HG03520 (cell line): ENCODE results near the gene ALAS1.

Experiments used
- ATAC-seq: cut with Tn5 transposase; IDR thresholded peaks from one replicate; pipeline ENCODE4 v1.9.1; 2021; ENCODE audit warnings: mild to moderate bottlenecking, moderate library complexity; ENCODE audit not compliant: unreplicated experiment

ALAS1 gene

DNA sequence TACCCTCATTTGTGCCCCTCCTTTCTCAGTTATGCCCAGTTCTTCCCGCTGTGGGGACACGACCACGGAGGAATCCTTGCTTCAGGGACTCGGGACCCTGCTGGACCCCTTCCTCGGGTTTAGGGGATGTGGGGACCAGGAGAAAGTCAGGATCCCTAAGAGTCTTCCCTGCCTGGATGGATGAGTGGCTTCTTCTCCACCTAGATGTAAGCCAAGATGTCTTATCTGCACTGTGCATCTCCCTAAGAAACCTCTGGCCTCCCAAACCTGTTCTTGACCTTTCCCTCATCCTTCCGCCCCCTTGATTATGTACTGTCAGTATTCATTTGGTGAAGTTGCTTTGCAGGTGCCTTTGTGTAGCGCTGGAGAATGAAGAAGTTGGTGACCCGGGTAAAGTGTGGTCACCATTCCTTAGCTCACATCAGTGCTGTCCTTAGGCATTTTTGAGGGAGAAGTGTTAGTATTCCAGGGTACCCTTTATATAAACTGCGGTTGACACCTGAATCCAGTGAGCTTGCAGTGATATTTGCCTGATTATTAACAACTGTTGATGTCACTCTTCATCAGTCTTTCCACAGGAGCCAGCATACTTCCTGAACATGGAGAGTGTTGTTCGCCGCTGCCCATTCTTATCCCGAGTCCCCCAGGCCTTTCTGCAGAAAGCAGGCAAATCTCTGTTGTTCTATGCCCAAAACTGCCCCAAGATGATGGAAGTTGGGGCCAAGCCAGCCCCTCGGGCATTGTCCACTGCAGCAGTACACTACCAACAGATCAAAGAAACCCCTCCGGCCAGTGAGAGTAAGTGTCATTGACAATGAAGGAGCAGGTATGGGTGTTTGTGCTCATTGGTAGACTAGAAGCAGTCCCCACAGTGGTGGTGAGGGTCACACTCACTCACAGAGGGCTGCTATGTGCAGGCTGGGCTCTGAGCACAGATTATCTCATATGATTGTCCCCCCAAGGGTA, 966 bp downstream of the ALAS1 start:
- no peak for ATAC-seq

- ATAC-seq, result no peak
These were observed 3.2 kb downstream of the ALAS1 start for GRCh38 chr3:52200981-52201679.

DNA sequence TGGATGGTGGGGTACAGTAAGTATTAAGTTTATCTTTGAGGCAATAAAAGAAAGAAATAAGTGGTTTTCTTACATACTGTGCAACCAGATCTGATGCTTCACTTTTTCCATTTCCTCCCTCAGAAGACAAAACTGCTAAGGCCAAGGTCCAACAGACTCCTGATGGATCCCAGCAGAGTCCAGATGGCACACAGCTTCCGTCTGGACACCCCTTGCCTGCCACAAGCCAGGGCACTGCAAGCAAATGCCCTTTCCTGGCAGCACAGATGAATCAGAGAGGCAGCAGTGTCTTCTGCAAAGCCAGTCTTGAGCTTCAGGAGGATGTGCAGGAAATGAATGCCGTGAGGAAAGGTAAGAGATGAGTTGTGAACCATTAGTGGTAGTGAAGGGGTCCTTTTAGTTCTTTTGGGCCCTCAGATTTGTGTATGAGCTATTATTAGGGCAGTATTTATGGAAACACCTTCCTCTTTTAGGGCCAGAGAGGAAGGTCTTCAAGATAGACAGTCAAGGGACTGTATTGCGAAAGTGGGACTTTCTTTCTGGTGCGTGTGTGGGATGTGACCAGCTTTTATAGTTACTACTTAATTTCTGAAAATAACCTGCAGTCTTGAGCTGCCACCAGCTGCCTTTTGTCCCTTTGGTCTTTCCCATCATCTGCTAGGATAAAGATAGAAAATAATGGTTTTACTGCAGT, 4.6 kb downstream of the ALAS1 start:
- no peak for ATAC-seq

DNA sequence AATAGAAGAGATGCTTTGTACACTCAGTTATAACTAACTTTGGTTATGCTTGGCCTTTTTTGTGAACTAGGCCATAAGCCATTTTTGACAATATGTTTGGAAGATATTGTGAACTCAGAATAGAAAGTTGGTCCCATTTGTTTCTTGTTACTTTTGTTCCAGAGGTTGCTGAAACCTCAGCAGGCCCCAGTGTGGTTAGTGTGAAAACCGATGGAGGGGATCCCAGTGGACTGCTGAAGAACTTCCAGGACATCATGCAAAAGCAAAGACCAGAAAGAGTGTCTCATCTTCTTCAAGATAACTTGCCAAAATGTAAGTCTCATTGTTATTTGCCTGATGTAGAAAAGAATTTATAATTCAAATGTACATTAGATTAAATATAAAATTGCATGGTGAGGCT, 5.7 kb downstream of the ALAS1 start:
- no peak for ATAC-seq

DNA sequence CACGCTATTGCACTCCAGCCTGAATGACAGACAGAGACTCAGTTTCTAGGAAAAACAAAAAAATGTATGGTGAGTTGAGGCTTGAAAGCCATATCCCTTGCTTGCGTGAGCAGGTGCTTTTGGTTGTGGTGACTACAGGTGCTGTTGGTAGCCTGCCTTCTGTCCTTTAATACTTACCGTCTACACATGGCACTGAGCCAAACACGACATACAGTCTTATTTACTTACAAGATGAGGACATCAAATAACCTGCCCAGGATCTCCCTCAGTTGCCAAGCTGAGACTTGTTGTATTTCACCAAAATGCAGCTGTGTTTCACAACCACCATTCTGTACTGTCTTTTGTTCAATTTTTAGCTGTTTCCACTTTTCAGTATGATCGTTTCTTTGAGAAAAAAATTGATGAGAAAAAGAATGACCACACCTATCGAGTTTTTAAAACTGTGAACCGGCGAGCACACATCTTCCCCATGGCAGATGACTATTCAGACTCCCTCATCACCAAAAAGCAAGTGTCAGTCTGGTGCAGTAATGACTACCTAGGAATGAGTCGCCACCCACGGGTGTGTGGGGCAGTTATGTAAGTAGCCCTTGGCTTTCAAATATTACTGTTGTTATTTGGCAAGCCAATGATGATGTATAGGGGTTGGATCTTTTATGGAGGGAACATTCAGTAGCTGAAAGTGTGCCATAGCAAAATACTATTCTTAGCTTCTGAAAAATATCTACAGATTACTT, 6.5 kb downstream of the ALAS1 start:
- ATAC-seq, result no peak

GRCh38 chr3:52205727-52206372, 7.9 kb downstream of the ALAS1 start:
- ATAC-seq, result no peak

DNA sequence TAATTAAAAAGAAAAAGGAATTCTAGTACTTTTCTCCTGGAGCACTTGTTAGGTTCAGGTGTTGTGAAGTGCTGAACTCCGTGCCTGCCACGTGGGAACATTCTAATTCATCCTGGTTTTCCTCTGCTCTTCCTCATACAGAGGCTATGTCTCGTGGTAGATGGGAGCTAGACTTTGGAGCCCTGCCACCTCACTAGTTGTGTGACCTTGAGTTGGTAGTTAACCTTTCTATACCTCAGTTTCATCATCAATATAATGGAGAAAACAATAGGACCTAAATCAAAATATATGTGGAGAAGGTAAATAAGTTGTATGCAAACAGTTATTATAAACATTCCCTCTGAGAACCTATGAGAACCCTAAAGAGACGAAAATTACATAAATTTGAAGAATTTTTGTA, 10.6 kb downstream of the ALAS1 start:
- no peak for ATAC-seq

DNA sequence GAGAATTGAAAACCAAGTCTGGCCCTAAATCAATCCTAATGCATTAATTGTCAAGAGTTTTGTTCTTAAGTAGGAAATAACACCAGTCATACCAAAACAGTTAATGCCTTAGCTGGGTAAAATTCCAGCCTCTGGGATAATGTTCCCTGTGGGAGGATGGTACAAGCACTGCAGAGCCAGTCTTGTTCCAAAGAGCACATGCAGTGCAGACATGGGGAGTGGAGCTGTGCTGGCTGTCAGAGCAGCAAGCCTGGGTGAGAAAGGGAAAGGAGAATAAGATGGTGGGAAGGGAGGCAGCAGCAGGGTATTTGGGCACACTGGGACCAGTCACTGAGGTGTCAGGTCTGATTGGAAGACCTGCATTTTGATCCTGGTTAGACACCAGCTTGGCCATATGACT, 12.1 kb downstream of the ALAS1 start:
- no peak for ATAC-seq

DNA sequence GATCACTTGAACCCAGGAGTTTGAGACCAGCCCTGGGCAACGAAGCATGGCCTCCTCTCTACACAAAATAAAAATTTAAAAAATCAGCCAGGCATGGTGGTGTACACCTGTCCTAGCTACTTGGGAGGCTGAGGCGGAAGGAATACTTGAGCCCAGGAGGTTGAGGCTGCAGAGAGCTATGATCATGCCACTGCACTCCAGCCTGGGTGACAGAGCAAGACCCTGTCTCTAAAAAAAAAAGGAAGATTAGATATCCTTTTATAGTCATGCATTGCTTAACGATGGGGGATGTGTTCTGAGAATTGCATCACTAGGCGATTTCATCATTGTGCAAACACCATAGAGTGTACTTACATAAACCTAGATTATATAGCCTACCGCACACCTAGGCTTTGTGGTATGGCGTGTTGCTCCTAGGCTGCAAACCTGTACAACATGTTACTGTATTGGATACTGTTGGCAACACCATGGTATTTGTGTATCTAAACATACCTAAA, 12.6 kb downstream of the ALAS1 start:
- no peak for ATAC-seq

GRCh38 chr3:52211268-52211891, 13.4 kb downstream of the ALAS1 start:
- ATAC-seq, result no peak

- no peak for ATAC-seq
These were observed 15.0 kb downstream of the ALAS1 start for GRCh38 chr3:52213005-52213404.

- no peak for ATAC-seq
These were observed 15.9 kb downstream of the ALAS1 start for GRCh38 chr3:52213901-52214300.

- no peak for ATAC-seq
These were observed 17.4 kb downstream of the ALAS1 start for GRCh38 chr3:52215351-52215750.

DNA sequence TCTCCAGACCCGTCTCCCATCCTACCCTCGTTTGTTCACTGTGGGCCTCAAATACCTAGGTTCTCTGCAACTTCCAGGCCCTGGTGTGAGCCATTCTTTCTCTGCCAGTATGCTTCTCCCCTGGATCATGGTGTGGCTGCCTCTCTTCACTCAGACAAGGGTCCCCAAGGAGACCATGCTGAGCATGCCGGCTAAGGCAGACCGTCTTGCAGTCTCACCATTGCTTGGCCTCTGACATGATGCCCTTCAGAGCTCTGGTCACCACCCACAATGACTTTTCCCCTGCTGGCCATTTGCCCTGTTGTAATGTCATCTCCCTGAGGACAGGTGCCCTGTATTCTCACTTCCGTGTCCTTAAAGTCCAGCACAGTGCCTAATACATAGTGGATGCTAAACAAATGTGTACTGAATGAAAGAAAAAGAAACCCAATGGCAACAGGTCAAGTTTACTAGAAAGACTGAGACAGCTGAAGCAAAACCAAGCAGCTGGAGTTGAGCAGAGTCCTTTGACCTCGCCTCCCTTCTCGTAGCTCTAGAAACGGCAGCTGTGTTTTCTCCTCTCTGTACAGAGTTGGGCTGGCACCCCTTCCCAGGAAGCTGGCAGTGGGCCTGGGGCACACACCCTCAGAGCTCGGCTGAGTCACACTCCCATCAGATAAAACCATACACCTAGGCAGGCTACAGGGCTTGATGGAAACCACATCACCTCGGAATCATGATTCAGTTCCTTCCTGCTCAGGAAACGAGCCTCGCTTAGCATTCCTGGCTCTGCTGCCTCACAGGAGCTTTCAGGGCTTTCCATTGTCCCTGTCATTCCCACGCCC, 18.8 kb downstream of the ALAS1 start:
- no peak for ATAC-seq

GRCh38 chr3:52217409-52217805, 19.4 kb downstream of the ALAS1 start:
- ATAC-seq, result no peak

GRCh38 chr3:52218026-52218425, 20.1 kb downstream of the ALAS1 start:
- ATAC-seq, result no peak

- ATAC-seq, result no peak
These were observed 20.5 kb downstream of the ALAS1 start for GRCh38 chr3:52218454-52218853.

GRCh38 chr3:52218937-52219650, 21.1 kb downstream of the ALAS1 start:
- no peak for ATAC-seq
